Measurements from ENCODE around the gene NEURL3.

The NEURL3 gene

GRCh38 chr2:96526101-96526591, 21.0 kb upstream of the NEURL3 start:
- no peak for DNase-seq (ENCODE audit: low read depth)
- no peak overlapping the region for H3K4me3 ChIP-seq (ENCODE audit: low read depth, low read length)
- no peak for TF ChIP-seq CTCF (IDR thresholded peaks at IDR 0.05; ENCODE audit: low read depth, low read length, missing control alignments)

- no peak for DNase-seq (ENCODE audit: low read depth)
- H3K4me3 ChIP-seq (ENCODE audit: low read depth, low read length) = no peak overlapping the region
- no peak for TF ChIP-seq CTCF (IDR thresholded peaks at IDR 0.05; ENCODE audit: low read depth, low read length, missing control alignments)
These were observed 20.0 kb upstream of the NEURL3 start for GRCh38 chr2:96525211-96525507.

- no peak for TF ChIP-seq CTCF (IDR thresholded peaks at IDR 0.05; ENCODE audit: low read depth, low read length, missing control alignments)
- DNase-seq (ENCODE audit: low read depth) = no peak
- no peak overlapping the region for H3K4me3 ChIP-seq (ENCODE audit: low read depth, low read length)
These were observed 19.5 kb upstream of the NEURL3 start for GRCh38 chr2:96524482-96525210.

- DNase-seq (ENCODE audit: low read depth) = no peak
- H3K4me3 ChIP-seq (ENCODE audit: low read depth, low read length) = peak overlapping the region; percentile 17; the same call in 1 of the 2 replicates
- TF ChIP-seq CTCF (IDR thresholded peaks at IDR 0.05; ENCODE audit: low read depth, low read length, missing control alignments) = no peak
These were observed 18.7 kb upstream of the NEURL3 start for GRCh38 chr2:96523659-96524481.

GRCh38 chr2:96522304-96523203, 17.4 kb upstream of the NEURL3 start:
- no peak overlapping the region for H3K4me3 ChIP-seq (ENCODE audit: low read depth, low read length)
- DNase-seq (ENCODE audit: low read depth) = no peak
- TF ChIP-seq CTCF (IDR thresholded peaks at IDR 0.05; ENCODE audit: low read depth, low read length, missing control alignments) = no peak

GRCh38 chr2:96521219-96521618, 16.1 kb upstream of the NEURL3 start:
- no peak overlapping the region for H3K4me3 ChIP-seq (ENCODE audit: low read depth, low read length)
- DNase-seq (ENCODE audit: low read depth) = no peak
- TF ChIP-seq CTCF (IDR thresholded peaks at IDR 0.05; ENCODE audit: low read depth, low read length, missing control alignments) = no peak

Measured in GM12864 (cell line).